Sigmoid colon (tissue), 7 donors: ENCODE results near the gene YWHAB. TPM values are rescaled to one million over a fixed set of nuclear protein-coding genes. Genes with fewer than 3 reads are reported as not detected.

Source experiments
- DNase-seq: peaks from one replicate; pipeline ENCODE4 v3.0.0-alpha.2; 2019
- H3K27ac ChIP-seq, 4 donors: fragments of 200-600 bp; sonication (generic); one replicate each; pipeline ENCODE4 v1.5.1; 2016 to 2019; ENCODE audit warnings: mild to moderate bottlenecking in 1 of 4
- H3K27me3 ChIP-seq, 3 donors: fragments of 200-600 bp; sonication (generic); one replicate each; pipeline ENCODE4 v1.5.1; 2019; ENCODE audit warnings: mild to moderate bottlenecking in 1 of 3
- H3K36me3 ChIP-seq, 4 donors: fragments of 200-600 bp; sonication (generic); one replicate each; pipeline ENCODE4 v1.5.1; 2016 to 2019
- H3K4me1 ChIP-seq, 4 donors: fragments of 200-600 bp; sonication (generic); one replicate each; pipeline ENCODE4 v1.5.1; 2017 to 2019
- H3K4me3 ChIP-seq, 4 donors: fragments of 200-600 bp; sonication (generic); one replicate each; pipeline ENCODE4 v1.5.1; 2017 to 2019; ENCODE audit warnings: mild to moderate bottlenecking in 2 of 4, moderate library complexity in 1 of 4
- H3K9me3 ChIP-seq, 4 donors: fragments of 200-600 bp in 3 of 4; sonication (generic) in 3 of 4; one replicate each; pipeline versions ENCODE4 v1.5.1 to v1.6.1; 2013 to 2019
- EP300 ChIP-seq, 4 donors: sonication (generic); formaldehyde crosslinking; IDR thresholded peaks; one replicate each; pipeline ENCODE4 v1.6.1; 2017; ENCODE audit warnings: antibody characterized with exemption in 4 of 4
- POLR2A ChIP-seq, 2 donors: fragments of 450-650 bp; IDR thresholded peaks; one replicate each; pipeline ENCODE4 v1.6.1; 2016; ENCODE audit warnings: antibody characterized with exemption in 2 of 2, mild to moderate bottlenecking in 2 of 2, moderate library complexity in 2 of 2
- POLR2AphosphoS5 ChIP-seq, 4 donors: sonication (generic); formaldehyde crosslinking; IDR thresholded peaks; one replicate each; pipeline ENCODE4 v1.6.1; 2017; ENCODE audit warnings: antibody characterized with exemption in 4 of 4
- WGBS, 2 donors: extraction: QIAGEN DNeasy Blood & Tissue Kit; methylation state at CpG; one replicate each; pipeline ENCODE4 v1.1.7; 2013; 5-methylcytosine and 5-hydroxymethylcytosine counted together
- intact Hi-C: fragments of 100-400 bp; cut with DNase I; formaldehyde crosslinking; loops from one replicate; pipeline ENCODE4 v1.15.1; 2023
- polyA plus RNA-seq, 3 donors: library from polyadenylated mRNA; stranded (reverse); fragments of 200-250 nt; gene quantifications; one replicate each; pipeline ENCODE4 v1.2.3, GENCODE V29; 2013
- total RNA-seq, 4 donors: library from RNA; depleted of rRNA; stranded (reverse); fragments of >200 nt; gene quantifications; one replicate each; pipeline ENCODE4 v1.1.0, GENCODE V29; 2016
- TF ChIP-seq, protein P1 (sequence below), 4 experiments: fragments of 450-650 bp in 3 of 4; fragments of 200-600 bp in 1 of 4; IDR thresholded peaks; one replicate each; pipeline ENCODE4 v1.5.1; 2016 to 2019; ENCODE audit warnings: antibody characterized with exemption in 4 of 4, mild to moderate bottlenecking in 3 of 4, moderate library complexity in 2 of 4
- donor health status: healthy with polysubstance abuse.
- donor health status: Bipolar disorder and iron deficiency.
- donor health status: healthy.

Gene YWHAB
- total and polyA plus RNA-seq, 7 donors: 80.3 to 214 (median 110) TPM

DNA sequence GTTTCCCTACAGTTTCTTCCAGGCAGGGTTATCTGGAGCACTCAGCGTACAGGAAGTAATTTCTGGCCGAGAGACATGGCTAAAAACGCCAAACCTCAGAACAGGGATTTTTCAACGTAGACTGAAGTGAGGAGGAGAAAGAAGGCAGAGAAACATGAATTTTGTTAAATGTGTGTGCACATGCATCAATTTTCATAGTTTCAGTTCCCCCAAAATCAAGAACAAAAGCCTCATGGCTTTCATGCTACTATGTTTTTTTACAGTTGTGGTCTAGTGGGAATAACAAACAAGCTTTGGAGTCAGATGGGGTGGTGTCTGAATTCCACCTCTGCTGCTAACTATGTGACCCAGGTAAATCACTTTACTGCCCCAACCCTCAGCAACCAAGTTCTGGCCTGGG, 69.8 kb downstream of the YWHAB start:
- 72 to 92% methylated on average over 4 of the region's 4 CpGs for WGBS, 2 donors
- H3K36me3 ChIP-seq: peaks cover 26 to 68% (median 45%) of the 10 kb centered on the region in 4 donors
- no peaks in the 10 kb centered on the region for H3K27me3 ChIP-seq
- no peak overlapping the region for H3K4me3 ChIP-seq
- TF ChIP-seq EP300 (IDR thresholded peaks at IDR 0.05) (no peak), POLR2A (IDR thresholded peaks at IDR 0.05) (no peak), POLR2AphosphoS5 (IDR thresholded peaks at IDR 0.05) (no peak)
- TF ChIP-seq, protein P1, sequence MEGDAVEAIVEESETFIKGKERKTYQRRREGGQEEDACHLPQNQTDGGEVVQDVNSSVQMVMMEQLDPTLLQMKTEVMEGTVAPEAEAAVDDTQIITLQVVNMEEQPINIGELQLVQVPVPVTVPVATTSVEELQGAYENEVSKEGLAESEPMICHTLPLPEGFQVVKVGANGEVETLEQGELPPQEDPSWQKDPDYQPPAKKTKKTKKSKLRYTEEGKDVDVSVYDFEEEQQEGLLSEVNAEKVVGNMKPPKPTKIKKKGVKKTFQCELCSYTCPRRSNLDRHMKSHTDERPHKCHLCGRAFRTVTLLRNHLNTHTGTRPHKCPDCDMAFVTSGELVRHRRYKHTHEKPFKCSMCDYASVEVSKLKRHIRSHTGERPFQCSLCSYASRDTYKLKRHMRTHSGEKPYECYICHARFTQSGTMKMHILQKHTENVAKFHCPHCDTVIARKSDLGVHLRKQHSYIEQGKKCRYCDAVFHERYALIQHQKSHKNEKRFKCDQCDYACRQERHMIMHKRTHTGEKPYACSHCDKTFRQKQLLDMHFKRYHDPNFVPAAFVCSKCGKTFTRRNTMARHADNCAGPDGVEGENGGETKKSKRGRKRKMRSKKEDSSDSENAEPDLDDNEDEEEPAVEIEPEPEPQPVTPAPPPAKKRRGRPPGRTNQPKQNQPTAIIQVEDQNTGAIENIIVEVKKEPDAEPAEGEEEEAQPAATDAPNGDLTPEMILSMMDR (IDR thresholded peaks at IDR 0.05): no peak
- peaks cover 0 to 18% (median 12%) of the 10 kb centered on the region in 4 donors for H3K4me1 ChIP-seq
- no peaks in the 10 kb centered on the region for H3K9me3 ChIP-seq
- intact Hi-C loops: loop anchor here (5.0 kb wide), 1 partner anchor 743 kb away; the partner anchor contains the start of gene OSER1
- no peak for DNase-seq
- H3K27ac ChIP-seq: no peak overlapping the region

DNA sequence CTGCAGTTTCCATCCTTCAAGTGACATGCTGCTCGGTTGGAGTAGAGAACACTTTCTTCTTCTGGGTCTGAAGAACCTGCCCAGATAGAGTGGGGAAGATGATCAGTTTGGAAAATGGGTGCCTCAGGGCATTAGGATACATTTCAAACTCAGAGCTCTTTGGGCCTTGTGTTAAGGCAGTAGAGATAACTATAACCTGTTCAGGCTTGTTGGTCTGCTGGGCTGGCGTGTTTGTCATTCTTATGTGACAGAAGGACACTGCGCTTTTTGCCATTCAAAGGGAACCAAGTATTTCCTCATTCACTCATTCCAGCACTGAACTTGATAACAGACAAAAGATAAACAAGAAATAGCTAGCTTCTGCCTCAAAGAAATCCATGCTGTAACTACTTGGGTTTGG, 70.9 kb downstream of the YWHAB start:
- intact Hi-C loops: loop anchor here (5.0 kb wide), 1 partner anchor 744 kb away; the partner anchor contains the start of gene OSER1

More for the DNA sequence above, 70.9 kb downstream of the YWHAB start:
- Histone ChIP-seq H3K27me3 (no peaks in the 10 kb centered on the region), H3K36me3 (peaks cover 15 to 56% (median 36%) of the 10 kb centered on the region in 4 donors), H3K9me3 (no peaks in the 10 kb centered on the region), H3K27ac (no peak overlapping the region), H3K4me1 (peaks cover 0 to 24% (median 18%) of the 10 kb centered on the region in 4 donors), H3K4me3 (no peak overlapping the region)
- DNase-seq: no peak
- TF ChIP-seq EP300 (IDR thresholded peaks at IDR 0.05): no peak
- no peak for TF ChIP-seq POLR2A (IDR thresholded peaks at IDR 0.05)
- TF ChIP-seq, protein P1 (IDR thresholded peaks at IDR 0.05): no peak
- TF ChIP-seq POLR2AphosphoS5 (IDR thresholded peaks at IDR 0.05): no peak
- WGBS, 2 donors: 87 to 97% methylated on average over 3 of the region's 3 CpGs

Other genes starting within 250 kb of the YWHAB start
- 10 to 100 TPM in 3 of 4 donors, 1 to 10 TPM in 1; 4.3 to 17.1 (median 11.7) TPM for gene ADA, start 234.0 kb upstream of the YWHAB start, total RNA-seq
- 10 to 100 TPM in 1 of 3 donors, 1 to 10 TPM in 2; 2.5 to 13.8 (median 4.8) TPM for gene ADA, start 234.0 kb upstream of the YWHAB start, polyA plus RNA-seq
- gene CCN5, start 170.3 kb upstream of the YWHAB start, total RNA-seq: 10 to 100 TPM in 3 of 4 donors, 1 to 10 TPM in 1; 5.0 to 48.7 (median 18.5) TPM
- gene CCN5, start 170.3 kb upstream of the YWHAB start, polyA plus RNA-seq: 10 to 100 TPM in 1 of 3 donors, 1 to 10 TPM in 2; 1.0 to 21.0 (median 2.8) TPM
- 1 to 10 TPM in 2 of 4 donors, under 1 TPM in 2; 0.55 to 2.1 (median 1.0) TPM for gene KCNK15, start 139.8 kb upstream of the YWHAB start, total RNA-seq
- under 1 TPM in 2 of 3 donors, not detected in 1; 0.28 to 0.60 TPM for gene KCNK15, start 139.8 kb upstream of the YWHAB start, polyA plus RNA-seq
- gene RIMS4, start 75.2 kb upstream of the YWHAB start, total RNA-seq: 1 to 10 TPM in 1 of 4 donors, under 1 TPM in 3; 0.14 to 2.1 (median 0.61) TPM
- 1 to 10 TPM in 1 of 3 donors, under 1 TPM in 2; 0.23 to 1.2 (median 0.36) TPM for gene RIMS4, start 75.2 kb upstream of the YWHAB start, polyA plus RNA-seq
- gene PABPC1L, start 24.4 kb downstream of the YWHAB start, total RNA-seq: 10 to 100 TPM in 1 of 4 donors, 1 to 10 TPM in 3; 1.1 to 18.3 (median 6.4) TPM
- gene PABPC1L, start 24.4 kb downstream of the YWHAB start, polyA plus RNA-seq: 10 to 100 TPM in 1 of 3 donors, 1 to 10 TPM in 2; 1.8 to 22.9 (median 4.4) TPM
- 1 to 10 TPM; 7.2 to 9.2 (median 8.3) TPM for gene TOMM34, start 74.7 kb downstream of the YWHAB start, total RNA-seq
- 10 to 100 TPM; 10.6 to 27.3 (median 15.6) TPM for gene TOMM34, start 74.7 kb downstream of the YWHAB start, polyA plus RNA-seq
- gene STK4, start 80.8 kb downstream of the YWHAB start, total RNA-seq: 10 to 100 TPM; 23.9 to 31.8 (median 28.1) TPM
- 10 to 100 TPM in 1 of 3 donors, 1 to 10 TPM in 2; 6.0 to 25.7 (median 9.2) TPM for gene STK4, start 80.8 kb downstream of the YWHAB start, polyA plus RNA-seq
- under 1 TPM in 1 of 4 donors, not detected in 3; 0.14 TPM for gene KCNS1, start 215.4 kb downstream of the YWHAB start, total RNA-seq
- 1 to 10 TPM in 1 of 3 donors, under 1 TPM in 1, not detected in 1; 0.60 to 1.1 TPM for gene KCNS1, start 215.4 kb downstream of the YWHAB start, polyA plus RNA-seq
- not detected for gene WFDC5, start 229.5 kb downstream of the YWHAB start, total RNA-seq
- gene WFDC5, start 229.5 kb downstream of the YWHAB start, polyA plus RNA-seq: under 1 TPM in 1 of 3 donors, not detected in 2; 0.39 TPM
- gene WFDC12, start 238.8 kb downstream of the YWHAB start, total RNA-seq: not detected
- gene WFDC12, start 238.8 kb downstream of the YWHAB start, polyA plus RNA-seq: 1 to 10 TPM in 1 of 3 donors, under 1 TPM in 1, not detected in 1; 0.42 to 1.2 TPM